Ovary (tissue), 3 donors: ENCODE data around the gene CENPP.

ENCODE experiments used
- CTCF ChIP-seq, 3 donors: fragments of 450-650 bp in 2 of 3; fragments of 200-600 bp in 1 of 3; IDR thresholded peaks; one replicate each; pipeline versions ENCODE4 v1.5.1 to v1.8.0; 2016 to 2022; ENCODE audit warnings: antibody characterized with exemption in 3 of 3, mild to moderate bottlenecking in 1 of 3
- EP300 ChIP-seq: sonication (generic); formaldehyde crosslinking; IDR thresholded peaks from one replicate; pipeline ENCODE4 v1.6.1; 2017; ENCODE audit warnings: antibody characterized with exemption
- donor health status: DM: no; HTN: no; CAD: no.

GRCh38 chr9:92482329-92482728 is 156.6 kb downstream of the CENPP start, which contains the start of gene ASPN:
- no peak for TF ChIP-seq CTCF (IDR thresholded peaks at IDR 0.05)
- TF ChIP-seq EP300 = no peak
